ENCODE data around the gene EPHB2.

The EPHB2 gene

GRCh38 chr1:22810378-22810777 lies 99.7 kb downstream of the EPHB2 start:
- TF ChIP-seq POLR2AphosphoS5 (IDR thresholded peaks at IDR 0.05; ENCODE audit: low read depth, low read length) = no peak
- no peak for TF ChIP-seq TAF1 (IDR thresholded peaks at IDR 0.05; ENCODE audit: borderline replicate concordance, insufficient read depth, low read length)
- TF ChIP-seq SIN3A (IDR thresholded peaks at IDR 0.05; ENCODE audit: borderline replicate concordance, insufficient read depth, low read length) = no peak
- no peak for TF ChIP-seq FOXP2 (optimal IDR thresholded peaks at IDR 0.05; ENCODE audit: borderline replicate concordance, extremely low read depth, extremely low read length, insufficient read depth)
- TF ChIP-seq, protein P1, sequence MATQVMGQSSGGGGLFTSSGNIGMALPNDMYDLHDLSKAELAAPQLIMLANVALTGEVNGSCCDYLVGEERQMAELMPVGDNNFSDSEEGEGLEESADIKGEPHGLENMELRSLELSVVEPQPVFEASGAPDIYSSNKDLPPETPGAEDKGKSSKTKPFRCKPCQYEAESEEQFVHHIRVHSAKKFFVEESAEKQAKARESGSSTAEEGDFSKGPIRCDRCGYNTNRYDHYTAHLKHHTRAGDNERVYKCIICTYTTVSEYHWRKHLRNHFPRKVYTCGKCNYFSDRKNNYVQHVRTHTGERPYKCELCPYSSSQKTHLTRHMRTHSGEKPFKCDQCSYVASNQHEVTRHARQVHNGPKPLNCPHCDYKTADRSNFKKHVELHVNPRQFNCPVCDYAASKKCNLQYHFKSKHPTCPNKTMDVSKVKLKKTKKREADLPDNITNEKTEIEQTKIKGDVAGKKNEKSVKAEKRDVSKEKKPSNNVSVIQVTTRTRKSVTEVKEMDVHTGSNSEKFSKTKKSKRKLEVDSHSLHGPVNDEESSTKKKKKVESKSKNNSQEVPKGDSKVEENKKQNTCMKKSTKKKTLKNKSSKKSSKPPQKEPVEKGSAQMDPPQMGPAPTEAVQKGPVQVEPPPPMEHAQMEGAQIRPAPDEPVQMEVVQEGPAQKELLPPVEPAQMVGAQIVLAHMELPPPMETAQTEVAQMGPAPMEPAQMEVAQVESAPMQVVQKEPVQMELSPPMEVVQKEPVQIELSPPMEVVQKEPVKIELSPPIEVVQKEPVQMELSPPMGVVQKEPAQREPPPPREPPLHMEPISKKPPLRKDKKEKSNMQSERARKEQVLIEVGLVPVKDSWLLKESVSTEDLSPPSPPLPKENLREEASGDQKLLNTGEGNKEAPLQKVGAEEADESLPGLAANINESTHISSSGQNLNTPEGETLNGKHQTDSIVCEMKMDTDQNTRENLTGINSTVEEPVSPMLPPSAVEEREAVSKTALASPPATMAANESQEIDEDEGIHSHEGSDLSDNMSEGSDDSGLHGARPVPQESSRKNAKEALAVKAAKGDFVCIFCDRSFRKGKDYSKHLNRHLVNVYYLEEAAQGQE (IDR thresholded peaks at IDR 0.05; ENCODE audit: insufficient read depth in 1 of 2, low read depth in 2 of 2, low read length in 2 of 2) = no peak

DNA sequence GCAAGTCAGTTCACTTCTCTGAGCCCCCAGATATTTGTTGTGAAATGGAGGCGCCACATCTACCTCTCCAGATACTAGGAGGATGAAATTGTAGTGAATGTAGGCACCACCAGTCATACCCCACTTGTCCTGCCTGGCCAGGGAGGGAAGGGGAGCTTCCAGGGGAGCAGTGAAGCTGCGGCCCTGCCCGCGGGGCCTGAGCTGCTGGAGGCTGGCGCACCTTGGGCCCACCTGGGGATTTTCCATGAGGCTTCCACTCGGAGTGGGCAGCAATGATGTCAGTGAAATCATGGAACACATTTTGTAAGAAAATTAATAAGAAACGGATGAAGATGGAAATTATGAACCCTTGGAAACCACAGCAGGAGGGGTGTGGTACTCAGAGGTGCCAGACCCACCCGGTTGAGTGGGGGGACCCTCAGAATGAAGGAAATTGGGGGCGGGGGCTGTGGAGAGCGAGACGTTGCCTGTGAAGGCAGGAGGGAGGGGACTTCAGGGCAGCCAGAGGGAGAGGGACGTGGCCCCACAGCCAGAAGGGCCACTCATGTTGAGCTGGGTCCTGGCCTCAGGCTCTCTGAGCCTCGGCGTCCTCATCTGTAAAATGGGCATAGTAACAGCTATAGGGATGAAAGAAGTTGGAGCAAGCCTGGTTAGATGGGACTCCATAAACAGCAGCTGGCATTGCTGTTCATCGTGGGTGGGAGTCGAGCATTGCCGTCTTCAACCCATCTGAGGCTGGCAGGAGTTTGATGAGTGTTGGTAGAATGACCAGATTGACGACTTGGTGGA lies 101.6 kb downstream of the EPHB2 start:
- TF ChIP-seq FOXP2 (optimal IDR thresholded peaks at IDR 0.05; ENCODE audit: borderline replicate concordance, extremely low read depth, extremely low read length, insufficient read depth) (no peak), SIN3A (IDR thresholded peaks at IDR 0.05; ENCODE audit: borderline replicate concordance, insufficient read depth, low read length) (no peak), TAF1 (IDR thresholded peaks at IDR 0.05; ENCODE audit: borderline replicate concordance, insufficient read depth, low read length) (no peak), POLR2AphosphoS5 (IDR thresholded peaks at IDR 0.05; ENCODE audit: low read depth, low read length) (no peak)
- TF ChIP-seq, protein P1 (IDR thresholded peaks at IDR 0.05; ENCODE audit: insufficient read depth in 1 of 2, low read depth in 2 of 2, low read length in 2 of 2) = no peak

GRCh38 chr1:22812993-22813790 lies 102.6 kb downstream of the EPHB2 start:
- no peak for TF ChIP-seq SIN3A (IDR thresholded peaks at IDR 0.05; ENCODE audit: borderline replicate concordance, insufficient read depth, low read length)
- no peak for TF ChIP-seq FOXP2 (optimal IDR thresholded peaks at IDR 0.05; ENCODE audit: borderline replicate concordance, extremely low read depth, extremely low read length, insufficient read depth)
- TF ChIP-seq, protein P1 (IDR thresholded peaks at IDR 0.05; ENCODE audit: insufficient read depth in 1 of 2, low read depth in 2 of 2, low read length in 2 of 2) = no peak
- TF ChIP-seq POLR2AphosphoS5 (IDR thresholded peaks at IDR 0.05; ENCODE audit: low read depth, low read length) = no peak
- TF ChIP-seq TAF1 (IDR thresholded peaks at IDR 0.05; ENCODE audit: borderline replicate concordance, insufficient read depth, low read length) = no peak

DNA sequence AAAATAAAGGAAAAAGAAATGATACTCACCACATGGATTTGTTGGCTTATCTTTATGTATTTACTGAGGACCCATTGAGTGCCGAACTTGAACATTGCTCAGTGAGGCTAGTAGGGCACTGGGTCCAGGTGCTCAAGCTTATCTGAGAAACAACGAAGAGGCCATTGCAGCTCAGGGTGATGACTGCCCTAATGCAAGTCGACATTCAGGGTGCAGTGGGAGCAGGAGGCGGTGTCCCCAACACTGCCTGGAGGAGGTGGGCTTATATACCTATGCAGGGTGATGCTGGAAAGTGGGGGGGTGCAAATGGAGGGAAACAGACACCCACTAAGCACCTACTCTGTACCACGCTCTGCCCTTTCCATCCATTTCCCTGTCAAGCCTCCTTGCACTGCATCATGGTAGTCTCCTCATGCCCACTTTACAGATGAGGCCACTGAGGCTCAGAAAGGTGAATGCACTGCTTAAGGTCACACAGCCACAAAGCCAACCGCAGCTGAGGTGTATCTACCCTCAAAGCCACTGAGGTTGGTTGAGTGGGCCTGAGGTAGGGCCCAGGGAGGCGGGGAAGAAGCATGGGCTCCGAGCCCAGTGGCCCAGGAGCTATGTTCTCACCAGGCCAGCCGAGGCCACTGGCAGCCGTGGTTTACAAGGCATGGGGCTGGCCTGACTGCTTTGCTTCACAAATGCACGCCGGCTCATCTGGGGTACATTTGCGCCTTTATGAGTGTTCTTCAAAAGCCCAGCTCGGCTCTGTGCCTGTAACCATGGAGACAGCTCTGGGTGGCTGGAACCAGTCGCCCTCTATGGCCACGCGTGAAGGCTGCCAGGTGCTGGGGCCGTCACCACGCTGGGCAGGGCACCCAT lies 103.8 kb downstream of the EPHB2 start:
- TF ChIP-seq SIN3A (IDR thresholded peaks at IDR 0.05; ENCODE audit: borderline replicate concordance, insufficient read depth, low read length) = no peak
- TF ChIP-seq TAF1 (IDR thresholded peaks at IDR 0.05; ENCODE audit: borderline replicate concordance, insufficient read depth, low read length) = no peak
- no peak for TF ChIP-seq POLR2AphosphoS5 (IDR thresholded peaks at IDR 0.05; ENCODE audit: low read depth, low read length)
- TF ChIP-seq FOXP2 (optimal IDR thresholded peaks at IDR 0.05; ENCODE audit: borderline replicate concordance, extremely low read depth, extremely low read length, insufficient read depth) = no peak
- TF ChIP-seq, protein P1 (IDR thresholded peaks at IDR 0.05; ENCODE audit: insufficient read depth in 1 of 2, low read depth in 2 of 2, low read length in 2 of 2) = no peak

Data from PFSK-1 (cell line).